ENCODE results near the gene GLIS1.

DNA sequence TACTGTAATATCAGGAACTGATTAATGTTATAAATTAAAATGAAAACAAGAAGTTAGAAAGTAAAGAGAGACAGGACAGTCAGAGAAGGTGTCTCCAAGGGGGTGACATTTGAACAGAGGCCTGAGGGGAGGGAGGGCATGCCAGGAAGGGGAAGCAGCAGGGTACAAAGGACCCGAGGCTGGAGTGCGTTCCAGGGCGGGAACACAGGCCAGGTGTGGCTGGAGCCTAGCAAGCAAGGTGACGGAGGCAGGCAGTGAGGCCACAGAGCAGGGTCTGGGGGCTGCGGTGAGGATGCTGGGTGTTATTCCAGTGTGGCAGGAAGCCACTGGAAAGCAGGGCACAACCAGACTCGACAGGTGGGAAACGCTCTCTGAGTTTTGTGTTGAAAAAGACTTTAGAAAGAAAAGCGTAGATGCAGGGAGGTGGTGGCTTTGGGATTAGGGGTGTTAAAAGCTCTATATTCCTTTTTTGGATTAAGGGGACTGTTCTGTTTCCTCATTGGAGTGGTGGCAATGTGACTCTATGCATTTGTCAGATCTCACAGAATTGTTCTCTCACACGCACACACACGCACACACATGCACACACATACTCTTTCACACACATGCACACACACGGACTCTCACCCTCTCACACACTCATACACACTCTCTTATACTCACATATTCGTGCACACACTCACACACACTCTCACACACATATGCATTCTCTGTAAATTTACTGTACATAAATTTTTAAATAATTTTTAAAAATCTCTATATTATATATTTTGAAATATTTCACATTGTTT is 124.5 kb downstream of the GLIS1 start:
- TF ChIP-seq, protein P1, sequence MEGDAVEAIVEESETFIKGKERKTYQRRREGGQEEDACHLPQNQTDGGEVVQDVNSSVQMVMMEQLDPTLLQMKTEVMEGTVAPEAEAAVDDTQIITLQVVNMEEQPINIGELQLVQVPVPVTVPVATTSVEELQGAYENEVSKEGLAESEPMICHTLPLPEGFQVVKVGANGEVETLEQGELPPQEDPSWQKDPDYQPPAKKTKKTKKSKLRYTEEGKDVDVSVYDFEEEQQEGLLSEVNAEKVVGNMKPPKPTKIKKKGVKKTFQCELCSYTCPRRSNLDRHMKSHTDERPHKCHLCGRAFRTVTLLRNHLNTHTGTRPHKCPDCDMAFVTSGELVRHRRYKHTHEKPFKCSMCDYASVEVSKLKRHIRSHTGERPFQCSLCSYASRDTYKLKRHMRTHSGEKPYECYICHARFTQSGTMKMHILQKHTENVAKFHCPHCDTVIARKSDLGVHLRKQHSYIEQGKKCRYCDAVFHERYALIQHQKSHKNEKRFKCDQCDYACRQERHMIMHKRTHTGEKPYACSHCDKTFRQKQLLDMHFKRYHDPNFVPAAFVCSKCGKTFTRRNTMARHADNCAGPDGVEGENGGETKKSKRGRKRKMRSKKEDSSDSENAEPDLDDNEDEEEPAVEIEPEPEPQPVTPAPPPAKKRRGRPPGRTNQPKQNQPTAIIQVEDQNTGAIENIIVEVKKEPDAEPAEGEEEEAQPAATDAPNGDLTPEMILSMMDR (conservative IDR thresholded peaks at IDR 0.05) = no peak
- no peak for TF ChIP-seq ZFX (IDR thresholded peaks at IDR 0.05)
